ENCODE data around the gene TOR3A.

DNA sequence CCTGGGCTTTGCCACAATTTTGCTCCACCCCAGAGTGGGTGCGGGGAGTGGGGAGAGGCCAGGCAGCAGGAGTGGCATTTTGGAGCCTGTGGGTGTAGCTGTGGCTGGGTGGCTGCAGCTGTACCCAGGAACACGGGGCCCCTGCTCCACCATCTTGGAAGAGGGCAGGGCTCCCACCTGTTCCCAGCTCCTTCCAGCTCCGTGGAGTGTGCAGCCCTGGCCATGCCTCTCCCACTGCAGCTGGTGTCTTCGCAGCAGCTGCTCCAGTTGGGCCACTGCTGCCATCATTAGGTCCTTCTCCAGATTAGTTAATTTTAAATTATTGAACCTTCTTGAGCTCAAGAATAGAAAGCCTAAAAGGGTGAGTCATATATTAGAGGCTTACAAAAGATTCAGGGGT is 38.6 kb upstream of the TOR3A start:
- TF ChIP-seq POLR2AphosphoS5 (IDR thresholded peaks at IDR 0.05; ENCODE audit: low read depth, low read length) (no peak), TAF1 (IDR thresholded peaks at IDR 0.05; ENCODE audit: borderline replicate concordance, insufficient read depth, low read length) (no peak), SIN3A (IDR thresholded peaks at IDR 0.05; ENCODE audit: borderline replicate concordance, insufficient read depth, low read length) (no peak)
- TF ChIP-seq, protein P1, sequence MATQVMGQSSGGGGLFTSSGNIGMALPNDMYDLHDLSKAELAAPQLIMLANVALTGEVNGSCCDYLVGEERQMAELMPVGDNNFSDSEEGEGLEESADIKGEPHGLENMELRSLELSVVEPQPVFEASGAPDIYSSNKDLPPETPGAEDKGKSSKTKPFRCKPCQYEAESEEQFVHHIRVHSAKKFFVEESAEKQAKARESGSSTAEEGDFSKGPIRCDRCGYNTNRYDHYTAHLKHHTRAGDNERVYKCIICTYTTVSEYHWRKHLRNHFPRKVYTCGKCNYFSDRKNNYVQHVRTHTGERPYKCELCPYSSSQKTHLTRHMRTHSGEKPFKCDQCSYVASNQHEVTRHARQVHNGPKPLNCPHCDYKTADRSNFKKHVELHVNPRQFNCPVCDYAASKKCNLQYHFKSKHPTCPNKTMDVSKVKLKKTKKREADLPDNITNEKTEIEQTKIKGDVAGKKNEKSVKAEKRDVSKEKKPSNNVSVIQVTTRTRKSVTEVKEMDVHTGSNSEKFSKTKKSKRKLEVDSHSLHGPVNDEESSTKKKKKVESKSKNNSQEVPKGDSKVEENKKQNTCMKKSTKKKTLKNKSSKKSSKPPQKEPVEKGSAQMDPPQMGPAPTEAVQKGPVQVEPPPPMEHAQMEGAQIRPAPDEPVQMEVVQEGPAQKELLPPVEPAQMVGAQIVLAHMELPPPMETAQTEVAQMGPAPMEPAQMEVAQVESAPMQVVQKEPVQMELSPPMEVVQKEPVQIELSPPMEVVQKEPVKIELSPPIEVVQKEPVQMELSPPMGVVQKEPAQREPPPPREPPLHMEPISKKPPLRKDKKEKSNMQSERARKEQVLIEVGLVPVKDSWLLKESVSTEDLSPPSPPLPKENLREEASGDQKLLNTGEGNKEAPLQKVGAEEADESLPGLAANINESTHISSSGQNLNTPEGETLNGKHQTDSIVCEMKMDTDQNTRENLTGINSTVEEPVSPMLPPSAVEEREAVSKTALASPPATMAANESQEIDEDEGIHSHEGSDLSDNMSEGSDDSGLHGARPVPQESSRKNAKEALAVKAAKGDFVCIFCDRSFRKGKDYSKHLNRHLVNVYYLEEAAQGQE (IDR thresholded peaks at IDR 0.05; ENCODE audit: insufficient read depth in 1 of 2, low read depth in 2 of 2, low read length in 2 of 2) = no peak

Data from PFSK-1 (cell line).